SU-DHL-6 (cell line): ENCODE results near the gene LTC4S.

Experiments used
- H2AFZ ChIP-seq: fragments of 200-600 bp; sonication (generic); 2 replicates; pipeline ENCODE4 v1.6.1; 2014; ENCODE audit warnings: low read depth, mild to moderate bottlenecking, moderate library complexity, mixed read lengths, antibody characterized with exemption, low read length; ENCODE audit not compliant: severe bottlenecking
- H3F3A ChIP-seq: fragments of 200-600 bp; shearing (Covaris generic); 2 replicates; pipeline ENCODE4 v1.6.0; 2016; ENCODE audit warnings: antibody characterized with exemption, mild to moderate bottlenecking; ENCODE audit not compliant: insufficient read depth
- H3K27ac ChIP-seq: fragments of 200-600 bp; sonication (generic); 2 replicates; pipeline ENCODE4 v1.5.1; 2016; ENCODE audit warnings: low read depth, mild to moderate bottlenecking, low read length, moderate library complexity, mixed read lengths
- H3K27me3 ChIP-seq: fragments of 200-600 bp; sonication (generic), shearing (Covaris generic); 2 replicates; pipeline ENCODE4 v1.6.0; 2014; ENCODE audit warnings: mild to moderate bottlenecking, low read length
- H3K36me3 ChIP-seq: fragments of 200-600 bp; sonication (generic); 2 replicates; pipeline ENCODE4 v1.6.1; 2014; ENCODE audit warnings: mild to moderate bottlenecking, low read length, mixed read lengths
- H3K4me2 ChIP-seq: fragments of 300-600, 200-600 bp; shearing (Covaris generic), sonication (generic); 2 replicates; pipeline ENCODE4 v1.6.0; 2014; ENCODE audit warnings: low read length, low read depth, mild to moderate bottlenecking; ENCODE audit not compliant: poor library complexity, severe bottlenecking
- H3K4me3 ChIP-seq: fragments of 200-600 bp; sonication (generic); 2 replicates; pipeline ENCODE4 v1.5.1; 2014; ENCODE audit warnings: antibody characterized with exemption, low read length, mild to moderate bottlenecking, mixed read lengths; ENCODE audit not compliant: insufficient read depth, poor library complexity, severe bottlenecking
- H3K79me2 ChIP-seq: fragments of 200-600 bp; sonication (generic); 2 replicates; pipeline ENCODE4 v1.6.1; 2014; ENCODE audit warnings: mild to moderate bottlenecking, low read length, moderate library complexity; ENCODE audit not compliant: insufficient read depth
- H3K9ac ChIP-seq: fragments of 200-600 bp; sonication (generic); 2 replicates; pipeline ENCODE4 v1.7.0; 2014; ENCODE audit warnings: mild to moderate bottlenecking, low read length
- H3K9me2 ChIP-seq: fragments of 200-600 bp; sonication (generic); replicated peaks from 2 replicates; pipeline ENCODE4 v1.6.1; 2014; ENCODE audit warnings: low read length; ENCODE audit not compliant: insufficient read depth
- H3K9me3 ChIP-seq: fragments of 200-600 bp; sonication (generic); 2 replicates; pipeline ENCODE4 v1.6.1; 2014; ENCODE audit warnings: low read length, mixed read lengths; ENCODE audit not compliant: insufficient read depth
- H4K20me1 ChIP-seq: fragments of 200-600 bp; sonication (generic); 2 replicates; pipeline ENCODE4 v1.6.1; 2014; ENCODE audit warnings: low read depth, mild to moderate bottlenecking, antibody characterized with exemption, low read length, moderate library complexity, mixed read lengths
- CTCF ChIP-seq: fragments of 200-600 bp; sonication (generic); IDR thresholded peaks from one replicate; pipeline ENCODE4 v1.5.1; 2017; ENCODE audit warnings: antibody characterized with exemption, mild to moderate bottlenecking, low read length, moderate library complexity; ENCODE audit not compliant: insufficient read depth, poor library complexity, severe bottlenecking
- EZH2phosphoT487 ChIP-seq: fragments of 200-600 bp; sonication (generic), shearing (Covaris generic); conservative IDR thresholded peaks from 2 replicates; pipeline ENCODE4 v1.6.1; 2018; ENCODE audit warnings: mild to moderate bottlenecking, antibody characterized with exemption, low read length, moderate library complexity, mixed read lengths

LTC4S gene

GRCh38 chr5:179765400-179765799, 28.4 kb upstream of the LTC4S start:
- TF ChIP-seq EZH2phosphoT487 (no peak), CTCF (no peak)
- H3K9ac ChIP-seq, result no peak overlapping the region
- H4K20me1 ChIP-seq, result 0 out of 2 replicates have a peak, but pooled peaks cover 5% of the 10 kb centered on the region
- peaks cover 47% of the 10 kb centered on the region for H3K79me2 ChIP-seq
- no peak overlapping the region for H2AFZ ChIP-seq
- 0 out of 2 replicates have a peak, but pooled peaks cover 2% of the 10 kb centered on the region for H3K36me3 ChIP-seq
- no peaks in the 10 kb centered on the region for H3K27me3 ChIP-seq
- H3K27ac ChIP-seq, result no peak overlapping the region
- H3F3A ChIP-seq, result peaks cover 14% of the 10 kb centered on the region
- no peak overlapping the region for H3K4me2 ChIP-seq
- H3K9me3 ChIP-seq, result no peaks in the 10 kb centered on the region
- no peak overlapping the region for H3K4me3 ChIP-seq
- H3K9me2 ChIP-seq, result no peaks in the 10 kb centered on the region

- Histone ChIP-seq H3K4me3 (no peak overlapping the region), H3K9me2 (no peaks in the 10 kb centered on the region), H3K27me3 (no peaks in the 10 kb centered on the region), H2AFZ (no peak overlapping the region), H3F3A (peaks cover 14% of the 10 kb centered on the region), H3K4me2 (no peak overlapping the region), H3K79me2 (peaks cover 45% of the 10 kb centered on the region), H3K9ac (no peak overlapping the region), H3K27ac (no peak overlapping the region), H3K36me3 (0 out of 2 replicates have a peak, but pooled peaks cover 5% of the 10 kb centered on the region), H4K20me1 (0 out of 2 replicates have a peak, but pooled peaks cover 5% of the 10 kb centered on the region), H3K9me3 (no peaks in the 10 kb centered on the region)
- no peak for TF ChIP-seq EZH2phosphoT487
- TF ChIP-seq CTCF, result no peak
Observed at GRCh38 chr5:179766021-179766725, 27.6 kb upstream of the LTC4S start.

GRCh38 chr5:179766726-179767455, 26.9 kb upstream of the LTC4S start:
- TF ChIP-seq CTCF (no peak), EZH2phosphoT487 (no peak)
- H3K79me2 ChIP-seq, result peaks cover 39% of the 10 kb centered on the region
- no peak overlapping the region for H3K27ac ChIP-seq

More at GRCh38 chr5:179766726-179767455, 26.9 kb upstream of the LTC4S start:
- H3K9me2 ChIP-seq, result no peaks in the 10 kb centered on the region
- no peak overlapping the region for H3K4me3 ChIP-seq
- H3K27me3 ChIP-seq, result no peaks in the 10 kb centered on the region
- H3K4me2 ChIP-seq, result no peak overlapping the region
- no peak overlapping the region for H2AFZ ChIP-seq
- H3K36me3 ChIP-seq, result 0 out of 2 replicates have a peak, but pooled peaks cover 5% of the 10 kb centered on the region
- H4K20me1 ChIP-seq, result 0 out of 2 replicates have a peak, but pooled peaks cover 5% of the 10 kb centered on the region
- H3K9me3 ChIP-seq, result no peaks in the 10 kb centered on the region
- H3K9ac ChIP-seq, result no peak overlapping the region
- peaks cover 11% of the 10 kb centered on the region for H3F3A ChIP-seq
